Measurements from ENCODE around the gene GAMT.

The GAMT gene

GRCh38 chr19:1395194-1396018, 5.9 kb downstream of the GAMT start:
- H3K27ac ChIP-seq: no peak overlapping the region
- peaks cover 68% of the 10 kb centered on the region for H4K20me1 ChIP-seq
- no peaks in the 10 kb centered on the region for H3K9me3 ChIP-seq
- H3K27me3 ChIP-seq: no peaks in the 10 kb centered on the region
- peaks cover 48% of the 10 kb centered on the region for H3K4me1 ChIP-seq
- H3K4me2 ChIP-seq: peak overlapping the region; percentile 70; the same call in 1 of the 2 replicates
- no peak overlapping the region for H3K9ac ChIP-seq
- peaks cover 83% of the 10 kb centered on the region for H3K36me3 ChIP-seq
- H3K4me3 ChIP-seq: no peak overlapping the region
- TF ChIP-seq Cebpa-rat (IDR thresholded peaks at IDR 0.05): no peak

- Histone ChIP-seq H3K4me2 (no peak overlapping the region), H4K20me1 (peaks cover 59% of the 10 kb centered on the region), H3K27me3 (no peaks in the 10 kb centered on the region), H3K9ac (no peak overlapping the region), H3K4me3 (no peak overlapping the region), H3K27ac (no peak overlapping the region), H3K9me3 (no peaks in the 10 kb centered on the region), H3K4me1 (peaks cover 40% of the 10 kb centered on the region), H3K36me3 (peaks cover 90% of the 10 kb centered on the region)
- no peak for TF ChIP-seq Cebpa-rat (IDR thresholded peaks at IDR 0.05)
These were observed 6.8 kb downstream of the GAMT start for GRCh38 chr19:1394252-1395193.

GRCh38 chr19:1393841-1394240, 7.5 kb downstream of the GAMT start:
- Histone ChIP-seq H3K4me2 (no peak overlapping the region), H3K36me3 (peaks cover 90% of the 10 kb centered on the region), H3K27me3 (no peaks in the 10 kb centered on the region), H3K27ac (no peak overlapping the region), H3K4me1 (peaks cover 33% of the 10 kb centered on the region), H3K9ac (no peak overlapping the region), H3K4me3 (no peak overlapping the region), H3K9me3 (no peaks in the 10 kb centered on the region), H4K20me1 (peaks cover 58% of the 10 kb centered on the region)
- no peak for TF ChIP-seq Cebpa-rat (IDR thresholded peaks at IDR 0.05)

GRCh38 chr19:1392939-1393530, 8.3 kb downstream of the GAMT start:
- Histone ChIP-seq H3K9me3 (no peaks in the 10 kb centered on the region), H3K27me3 (no peaks in the 10 kb centered on the region), H4K20me1 (peaks cover 58% of the 10 kb centered on the region), H3K27ac (no peak overlapping the region), H3K4me1 (peaks cover 28% of the 10 kb centered on the region), H3K36me3 (peaks cover 90% of the 10 kb centered on the region), H3K4me2 (no peak overlapping the region), H3K4me3 (no peak overlapping the region), H3K9ac (no peak overlapping the region)
- TF ChIP-seq Cebpa-rat (IDR thresholded peaks at IDR 0.05): no peak

GRCh38 chr19:1392407-1392806, 8.9 kb downstream of the GAMT start:
- H3K4me3 ChIP-seq: no peak overlapping the region
- no peaks in the 10 kb centered on the region for H3K27me3 ChIP-seq
- H4K20me1 ChIP-seq: peaks cover 55% of the 10 kb centered on the region
- H3K36me3 ChIP-seq: peaks cover 89% of the 10 kb centered on the region
- H3K9me3 ChIP-seq: no peaks in the 10 kb centered on the region
- H3K4me1 ChIP-seq: peaks cover 22% of the 10 kb centered on the region
- no peak overlapping the region for H3K27ac ChIP-seq
- no peak overlapping the region for H3K4me2 ChIP-seq
- TF ChIP-seq Cebpa-rat (IDR thresholded peaks at IDR 0.05): no peak
- no peak overlapping the region for H3K9ac ChIP-seq

- Histone ChIP-seq H4K20me1 (peaks cover 54% of the 10 kb centered on the region), H3K27me3 (no peaks in the 10 kb centered on the region), H3K4me3 (no peak overlapping the region), H3K4me1 (peaks cover 20% of the 10 kb centered on the region), H3K4me2 (no peak overlapping the region), H3K9me3 (no peaks in the 10 kb centered on the region), H3K36me3 (peaks cover 98% of the 10 kb centered on the region), H3K9ac (no peak overlapping the region), H3K27ac (no peak overlapping the region)
- no peak for TF ChIP-seq Cebpa-rat (IDR thresholded peaks at IDR 0.05)
These were observed 10.4 kb downstream of the GAMT start for GRCh38 chr19:1390890-1391423.

- H3K9ac ChIP-seq: no peak overlapping the region
- peaks cover 28% of the 10 kb centered on the region for H3K4me1 ChIP-seq
- H3K4me3 ChIP-seq: no peak overlapping the region
- H3K36me3 ChIP-seq: peaks cover 87% of the 10 kb centered on the region
- peaks cover 51% of the 10 kb centered on the region for H4K20me1 ChIP-seq
- no peak overlapping the region for H3K4me2 ChIP-seq
- H3K9me3 ChIP-seq: no peaks in the 10 kb centered on the region
- no peaks in the 10 kb centered on the region for H3K27me3 ChIP-seq
- no peak for TF ChIP-seq Cebpa-rat (IDR thresholded peaks at IDR 0.05)
- H3K27ac ChIP-seq: no peak overlapping the region
These were observed 12.1 kb downstream of the GAMT start for GRCh38 chr19:1389033-1389940.

GRCh38 chr19:1388637-1389026, 12.7 kb downstream of the GAMT start:
- peaks cover 80% of the 10 kb centered on the region for H3K36me3 ChIP-seq
- no peaks in the 10 kb centered on the region for H3K9me3 ChIP-seq
- no peak overlapping the region for H3K4me3 ChIP-seq
- H4K20me1 ChIP-seq: peaks cover 45% of the 10 kb centered on the region
- peaks cover 28% of the 10 kb centered on the region for H3K4me1 ChIP-seq
- H3K4me2 ChIP-seq: no peak overlapping the region
- H3K9ac ChIP-seq: no peak overlapping the region
- H3K27ac ChIP-seq: no peak overlapping the region
- no peaks in the 10 kb centered on the region for H3K27me3 ChIP-seq
- no peak for TF ChIP-seq Cebpa-rat (IDR thresholded peaks at IDR 0.05)
